Measurements from ENCODE around the gene CROT.

The CROT gene

DNA sequence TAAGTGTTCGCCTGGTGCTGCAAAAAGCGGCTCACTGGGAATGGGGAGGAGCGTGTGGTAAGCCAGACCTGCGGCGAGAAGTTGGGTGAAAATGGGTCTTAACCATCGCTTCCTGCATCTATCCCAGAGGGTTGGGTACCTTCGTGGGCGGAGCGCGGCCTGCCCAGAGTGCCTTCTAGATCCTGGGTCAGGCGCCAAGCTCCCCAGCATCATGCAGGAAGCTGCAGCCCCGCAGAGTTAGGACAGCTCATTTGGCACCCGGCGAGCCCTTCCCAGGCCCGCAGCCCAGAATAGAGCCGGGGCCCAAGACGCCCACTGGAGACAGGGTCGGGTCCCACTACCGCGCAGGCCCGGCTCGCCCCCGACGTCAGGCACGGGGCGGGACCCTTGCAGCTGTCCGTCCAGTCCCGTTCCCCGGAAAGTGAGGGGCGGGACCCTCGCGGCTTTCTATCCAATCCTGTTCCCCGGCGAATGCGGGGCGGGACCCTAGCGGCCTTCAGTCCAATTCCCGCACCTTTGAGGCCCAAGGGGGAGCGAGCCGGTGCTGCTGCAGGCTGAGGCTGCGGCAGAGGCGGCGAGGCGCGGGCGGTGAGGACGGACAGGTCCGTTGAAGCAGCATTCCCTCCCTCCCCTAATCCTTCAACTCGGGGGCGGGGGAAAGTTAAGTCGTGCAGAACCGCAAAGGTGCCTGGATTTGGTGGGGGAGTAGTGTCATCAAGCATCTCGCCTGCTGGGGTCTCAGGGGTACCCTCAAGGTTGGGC is at the start of gene CROT:
TSS of gene CROT (plus strand) at position 499 of the 762 bp plus-strand sequence. CDS start 3,405 bp downstream, outside the sequence.
- peak; percentile 77 for DNase-seq

- no peak for DNase-seq
Measured at GRCh38 chr7:87300756-87301155, 44.7 kb upstream of the CROT start.

GRCh38 chr7:87310790-87311419 is 34.6 kb upstream of the CROT start:
- DNase-seq: no peak

GRCh38 chr7:87312215-87312865 is 33.1 kb upstream of the CROT start:
- peak; percentile 58 for DNase-seq

GRCh38 chr7:87316097-87316700 is 29.3 kb upstream of the CROT start:
- DNase-seq: no peak

DNA sequence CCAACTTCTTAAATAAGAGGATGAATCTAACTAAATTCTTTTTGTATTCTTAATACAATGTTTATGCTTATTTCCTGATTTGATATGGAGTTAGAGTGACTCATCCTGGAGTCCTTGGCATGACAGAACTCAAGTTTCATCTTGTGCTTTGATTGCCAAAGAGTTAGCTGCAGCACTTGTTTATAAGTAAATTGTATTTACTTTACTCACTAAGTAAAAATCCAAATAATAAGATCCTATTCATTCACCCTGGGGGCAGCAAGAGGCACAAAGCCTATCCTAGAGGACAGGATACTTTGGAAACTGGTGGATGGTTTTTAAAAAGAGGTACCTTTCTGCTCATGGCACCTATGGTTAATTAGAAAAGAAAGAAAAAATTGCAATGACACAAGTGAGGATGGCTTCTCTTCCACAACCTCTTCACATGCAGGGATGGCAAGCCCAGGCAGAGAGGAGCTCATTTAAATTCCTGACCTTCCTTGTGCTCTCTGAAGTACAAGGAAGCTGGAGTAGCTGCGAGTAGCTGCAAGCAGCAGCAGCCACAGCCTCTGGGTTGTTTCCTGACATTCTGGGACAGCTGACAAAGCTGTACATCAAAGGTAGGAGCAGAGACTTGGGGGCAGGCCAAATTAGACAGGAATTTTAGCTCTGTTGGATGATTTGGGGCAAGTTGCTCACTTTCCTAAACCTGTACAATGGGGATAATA is 28.5 kb upstream of the CROT start:
- DNase-seq: no peak

DNA sequence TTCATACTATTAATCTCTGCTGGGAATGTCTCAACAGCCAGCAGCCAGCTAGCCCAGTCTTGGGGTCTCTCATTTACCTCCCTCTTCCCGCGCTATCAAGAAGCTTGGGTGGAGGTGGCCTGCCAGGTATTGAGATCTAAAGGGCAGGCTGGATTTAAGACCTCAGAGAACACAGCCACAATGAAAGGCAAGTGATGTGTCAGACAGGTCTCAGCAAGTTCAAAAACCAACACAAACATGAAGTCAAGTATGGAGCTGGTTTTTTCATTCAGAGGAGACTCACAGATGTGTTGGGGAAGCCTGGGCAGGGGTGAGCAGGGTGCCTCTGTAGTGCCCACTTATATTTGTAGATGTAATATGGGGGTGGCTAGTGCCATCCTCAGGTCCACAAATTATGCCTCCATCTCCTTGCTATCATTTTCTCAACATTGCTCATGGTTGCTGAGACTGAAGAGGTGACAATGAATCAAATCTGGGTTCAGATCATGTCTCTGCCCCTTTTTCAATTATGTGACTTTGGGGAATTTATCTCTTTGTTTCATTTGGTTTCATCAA is 27.7 kb upstream of the CROT start:
- no peak for DNase-seq

DNA sequence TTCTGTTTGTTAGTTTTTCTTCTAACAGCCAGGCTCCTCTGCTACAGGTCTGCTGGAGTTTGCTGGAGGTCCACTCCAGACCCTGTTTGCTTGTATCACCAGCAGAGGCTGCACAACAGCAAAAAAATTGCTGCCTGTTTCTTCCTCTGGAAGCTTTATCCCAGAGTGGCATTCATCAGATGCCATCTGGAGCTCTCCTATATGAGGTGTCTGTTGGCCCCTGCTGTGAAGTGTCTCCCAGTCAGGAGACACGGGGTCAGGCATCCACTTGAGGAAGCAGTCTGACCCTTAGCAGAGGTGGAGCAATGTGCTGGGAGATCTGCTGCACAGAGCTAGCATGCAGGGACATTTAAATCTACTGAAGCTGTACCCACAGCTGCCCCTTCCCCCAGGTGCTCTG is 26.7 kb upstream of the CROT start:
- no peak for DNase-seq

DNA sequence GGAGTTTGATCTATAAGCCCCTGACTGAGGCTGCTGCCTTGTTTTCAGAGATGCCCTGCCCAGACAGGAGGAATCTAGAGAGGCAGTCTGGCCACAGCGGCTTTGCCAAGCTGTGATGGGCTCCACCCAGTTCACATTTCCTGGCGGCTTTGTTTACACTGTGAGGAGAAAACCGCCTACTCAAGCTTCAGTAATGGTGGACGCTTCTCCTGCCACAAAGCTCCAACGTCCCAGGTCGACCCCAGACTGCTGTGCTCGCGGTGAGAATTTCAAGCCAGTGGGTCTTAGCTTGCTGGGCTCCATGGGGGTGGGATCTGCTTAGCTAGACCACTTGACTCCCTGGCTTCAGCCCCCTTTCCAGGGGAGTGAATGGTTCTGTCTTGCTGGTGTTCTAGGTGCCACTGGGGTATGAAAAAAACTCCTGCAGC is 26.3 kb upstream of the CROT start:
- DNase-seq: peak; percentile 48

DNA sequence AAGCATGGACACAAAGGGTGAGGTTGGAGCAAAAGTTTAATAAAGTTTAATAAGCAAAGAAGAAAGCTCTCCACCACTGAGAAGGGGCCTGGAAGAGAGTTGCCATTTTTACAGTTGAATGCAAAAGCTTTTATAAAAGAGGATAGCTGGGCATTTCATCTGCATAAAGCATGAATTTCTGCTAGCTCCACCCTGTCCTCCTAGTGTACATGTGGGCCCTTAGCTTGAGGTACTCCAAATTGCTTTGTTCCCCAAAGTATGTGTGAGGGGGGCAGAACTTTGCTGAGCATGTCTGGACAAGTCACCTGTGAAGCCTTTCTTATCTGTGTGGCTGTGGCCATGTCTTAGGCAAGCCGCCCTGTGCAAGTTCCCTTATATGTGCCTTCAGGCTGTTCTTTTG is 22.6 kb upstream of the CROT start:
- no peak for DNase-seq

GRCh38 chr7:87325576-87326370 is 19.7 kb upstream of the CROT start:
- no peak for DNase-seq

GRCh38 chr7:87328281-87328680 is 17.2 kb upstream of the CROT start:
- peak; percentile 29 for DNase-seq

- no peak for DNase-seq
Measured at GRCh38 chr7:87330316-87330715, 15.1 kb upstream of the CROT start.

DNA sequence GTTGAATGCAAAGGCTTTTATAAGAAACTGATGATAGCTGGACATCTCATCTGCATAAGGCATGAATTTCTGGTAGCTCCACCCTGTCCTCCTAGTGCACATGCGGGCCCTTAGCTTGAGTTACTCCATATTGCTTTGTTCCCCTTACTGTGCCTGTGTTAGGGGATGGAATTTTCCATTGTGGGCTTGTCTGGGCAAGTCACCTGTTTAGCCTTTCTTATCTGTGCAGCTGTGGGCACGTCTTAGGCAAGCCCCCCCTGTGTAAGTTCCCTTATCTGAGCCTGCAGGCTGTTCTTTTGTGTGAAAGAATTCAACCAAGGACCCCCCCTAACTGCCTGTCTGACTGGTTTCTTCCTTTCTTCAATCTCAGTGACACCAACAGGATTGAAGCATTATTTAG is 14.5 kb upstream of the CROT start:
- no peak for DNase-seq

DNA sequence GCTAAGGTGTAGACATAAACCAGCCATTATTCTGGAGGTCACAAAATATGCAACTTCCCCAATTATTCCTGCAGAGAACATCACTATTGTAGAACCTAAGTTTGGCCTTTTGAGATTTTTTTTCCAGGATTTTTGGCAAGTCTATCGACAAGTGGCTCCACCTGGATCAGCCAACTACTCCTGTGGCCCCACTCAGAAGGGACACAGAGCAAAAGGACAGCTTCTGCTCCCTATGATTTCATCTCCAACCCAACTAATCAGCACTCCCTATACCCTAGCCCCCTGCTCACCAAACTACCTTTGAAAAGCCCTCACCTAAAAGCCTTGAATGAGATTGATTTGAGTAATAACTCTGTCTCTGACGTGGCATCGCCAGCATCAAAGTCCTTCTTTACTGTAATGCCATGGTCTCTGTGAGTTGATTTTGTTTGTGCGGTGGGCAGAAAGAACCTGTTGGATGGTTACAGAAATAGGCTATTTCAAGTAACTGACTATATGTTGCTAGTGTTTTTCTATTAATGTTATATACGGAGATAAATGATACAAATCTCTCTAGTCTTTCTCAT is 13.7 kb upstream of the CROT start:
- DNase-seq: no peak

GRCh38 chr7:87332321-87332720 is 13.1 kb upstream of the CROT start:
- no peak for DNase-seq

DNA sequence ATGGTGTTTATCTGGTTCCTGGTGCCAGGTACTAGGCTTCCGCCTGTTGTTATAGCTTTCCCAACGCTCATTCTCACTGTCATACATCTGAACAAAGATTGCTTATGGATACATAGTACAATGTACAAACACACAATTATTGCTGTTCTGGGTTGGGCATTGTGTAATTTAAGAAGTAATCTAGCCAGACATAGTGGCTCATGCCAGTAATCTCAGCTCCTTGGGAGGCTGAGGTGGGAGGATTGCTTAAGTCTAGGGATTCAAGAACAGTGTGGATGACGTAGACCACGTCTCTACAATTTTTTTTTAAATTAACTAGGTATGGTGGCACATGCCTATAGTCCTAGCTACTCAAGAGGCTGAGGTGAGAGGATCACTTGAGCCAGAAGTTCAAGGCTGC is 9.3 kb upstream of the CROT start:
- DNase-seq: no peak

DNA sequence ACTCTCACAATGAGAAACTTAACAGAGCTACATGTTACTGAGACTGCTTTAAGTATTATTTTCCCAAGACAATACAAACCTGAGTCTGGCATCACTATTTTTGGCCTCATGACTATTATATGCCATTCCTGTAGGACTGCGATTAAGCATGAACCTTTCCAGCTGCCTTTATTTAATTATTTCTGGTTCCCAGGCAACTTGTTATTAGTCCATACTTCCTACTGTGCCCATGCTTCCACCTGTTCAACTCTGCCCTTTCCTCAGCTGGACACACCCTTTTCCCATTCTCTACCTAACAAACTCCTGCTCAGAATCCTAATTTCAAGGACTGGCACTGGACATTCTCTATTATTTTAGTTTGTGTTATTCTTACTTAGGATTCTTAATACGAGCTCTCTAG is 8.1 kb upstream of the CROT start:
- DNase-seq: no peak

DNA sequence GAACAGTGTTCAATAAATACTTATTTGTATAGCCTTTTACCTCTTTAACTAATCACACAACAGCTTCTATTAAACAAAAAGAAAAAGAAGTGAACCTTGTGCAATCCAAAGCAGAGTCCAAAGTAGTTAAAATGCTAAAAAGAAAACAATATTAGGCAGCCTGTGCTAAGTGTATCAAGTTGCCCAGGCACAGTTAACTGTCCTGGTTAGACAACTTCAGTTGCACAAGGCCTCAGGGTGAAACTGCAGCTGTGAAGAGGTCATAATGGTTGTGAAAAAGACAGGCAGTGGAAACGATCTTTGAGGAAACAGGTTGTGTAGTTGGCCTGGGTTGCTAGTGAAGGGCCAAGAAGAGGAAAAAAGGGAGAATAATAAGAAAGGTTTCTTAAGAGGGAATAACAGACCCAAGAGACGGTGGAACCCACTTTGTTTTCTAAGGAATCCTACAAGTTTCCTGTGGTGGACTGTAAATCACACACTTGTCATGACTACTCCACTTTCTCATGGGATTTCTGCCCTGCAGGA is 6.0 kb upstream of the CROT start:
- DNase-seq: no peak

DNA sequence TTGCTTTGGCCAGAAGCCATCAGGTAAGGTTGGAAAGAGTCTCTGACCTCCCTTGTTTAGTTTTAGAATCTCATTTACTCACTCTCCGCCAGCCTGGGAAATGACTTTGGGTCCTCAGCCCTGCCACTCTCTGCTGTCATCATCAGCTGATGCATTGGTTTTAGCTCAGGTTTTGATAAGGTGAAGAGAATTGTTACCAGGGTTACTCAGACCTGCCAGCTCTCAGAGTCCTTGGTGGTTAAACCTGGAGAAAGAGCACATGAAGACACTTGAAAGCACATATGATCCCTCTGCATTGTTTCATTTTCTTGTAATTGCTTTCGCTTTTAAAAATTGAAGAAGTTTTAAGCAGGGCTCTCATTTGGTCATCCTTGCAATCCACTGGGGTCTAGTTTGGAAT is 4.0 kb upstream of the CROT start:
- DNase-seq: no peak

DNA sequence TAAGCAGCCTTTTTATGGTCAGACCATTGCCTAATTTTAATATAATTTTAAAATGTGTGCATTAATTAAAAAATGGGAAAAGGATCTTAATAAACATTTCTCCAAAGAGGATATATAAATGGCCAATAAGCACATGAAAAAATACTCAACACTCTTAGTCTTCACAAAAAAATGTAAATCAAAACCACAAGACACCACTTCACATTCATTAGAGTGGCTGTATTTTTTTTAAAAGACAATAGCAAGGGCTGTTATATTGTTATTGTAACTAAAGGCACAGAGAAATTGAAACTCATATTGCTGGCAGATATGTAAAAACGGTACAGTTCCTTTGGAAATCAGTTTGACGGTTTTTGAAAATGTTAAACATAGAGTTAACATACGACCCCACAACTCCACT is 3.2 kb upstream of the CROT start:
- no peak for DNase-seq

Measured in RPMI8226 (cell line).